ENCODE data around the gene GNG8.

GNG8 gene

DNA sequence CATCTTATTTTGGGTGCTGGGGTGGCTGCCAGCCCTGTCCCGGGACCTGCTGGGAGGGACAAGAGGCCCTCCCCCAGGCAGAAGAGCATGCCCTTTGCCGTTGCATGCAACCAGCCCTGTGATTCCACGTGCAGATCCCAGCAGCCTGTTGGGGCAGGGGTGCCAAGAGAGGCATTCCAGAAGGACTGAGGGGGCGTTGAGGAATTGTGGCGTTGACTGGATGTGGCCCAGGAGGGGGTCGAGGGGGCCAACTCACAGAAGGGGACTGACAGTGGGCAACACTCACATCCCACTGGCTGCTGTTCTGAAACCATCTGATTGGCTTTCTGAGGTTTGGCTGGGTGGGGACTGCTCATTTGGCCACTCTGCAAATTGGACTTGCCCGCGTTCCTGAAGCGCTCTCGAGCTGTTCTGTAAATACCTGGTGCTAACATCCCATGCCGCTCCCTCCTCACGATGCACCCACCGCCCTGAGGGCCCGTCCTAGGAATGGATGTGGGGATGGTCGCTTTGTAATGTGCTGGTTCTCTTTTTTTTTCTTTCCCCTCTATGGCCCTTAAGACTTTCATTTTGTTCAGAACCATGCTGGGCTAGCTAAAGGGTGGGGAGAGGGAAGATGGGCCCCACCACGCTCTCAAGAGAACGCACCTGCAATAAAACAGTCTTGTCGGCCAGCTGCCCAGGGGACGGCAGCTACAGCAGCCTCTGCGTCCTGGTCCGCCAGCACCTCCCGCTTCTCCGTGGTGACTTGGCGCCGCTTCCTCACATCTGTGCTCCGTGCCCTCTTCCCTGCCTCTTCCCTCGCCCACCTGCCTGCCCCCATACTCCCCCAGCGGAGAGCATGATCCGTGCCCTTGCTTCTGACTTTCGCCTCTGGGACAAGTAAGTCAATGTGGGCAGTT is 26.2 kb downstream of the GNG8 start:
- H3K27me3 ChIP-seq (replicated peaks; ENCODE audit: insufficient read depth, low read length), result peaks cover 33% of the 10 kb centered on the region
- H4K20me1 ChIP-seq (ENCODE audit: insufficient read depth, low read length), result peaks cover 44% of the 10 kb centered on the region
- no peak overlapping the region for H2AFZ ChIP-seq (ENCODE audit: low read length)
- TF ChIP-seq EZH2phosphoT487 (IDR thresholded peaks at IDR 0.05; ENCODE audit: low read length), result no peak
- TF ChIP-seq, protein P1, sequence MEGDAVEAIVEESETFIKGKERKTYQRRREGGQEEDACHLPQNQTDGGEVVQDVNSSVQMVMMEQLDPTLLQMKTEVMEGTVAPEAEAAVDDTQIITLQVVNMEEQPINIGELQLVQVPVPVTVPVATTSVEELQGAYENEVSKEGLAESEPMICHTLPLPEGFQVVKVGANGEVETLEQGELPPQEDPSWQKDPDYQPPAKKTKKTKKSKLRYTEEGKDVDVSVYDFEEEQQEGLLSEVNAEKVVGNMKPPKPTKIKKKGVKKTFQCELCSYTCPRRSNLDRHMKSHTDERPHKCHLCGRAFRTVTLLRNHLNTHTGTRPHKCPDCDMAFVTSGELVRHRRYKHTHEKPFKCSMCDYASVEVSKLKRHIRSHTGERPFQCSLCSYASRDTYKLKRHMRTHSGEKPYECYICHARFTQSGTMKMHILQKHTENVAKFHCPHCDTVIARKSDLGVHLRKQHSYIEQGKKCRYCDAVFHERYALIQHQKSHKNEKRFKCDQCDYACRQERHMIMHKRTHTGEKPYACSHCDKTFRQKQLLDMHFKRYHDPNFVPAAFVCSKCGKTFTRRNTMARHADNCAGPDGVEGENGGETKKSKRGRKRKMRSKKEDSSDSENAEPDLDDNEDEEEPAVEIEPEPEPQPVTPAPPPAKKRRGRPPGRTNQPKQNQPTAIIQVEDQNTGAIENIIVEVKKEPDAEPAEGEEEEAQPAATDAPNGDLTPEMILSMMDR (IDR thresholded peaks at IDR 0.05; ENCODE audit: low read length), result no peak
- no peak for TF ChIP-seq EZH2 (optimal IDR thresholded peaks at IDR 0.05; ENCODE audit: low read depth, low read length)
- H3K4me3 ChIP-seq (ENCODE audit: low read length), result no peak overlapping the region
- no peak for DNase-seq
- H3K9me2 ChIP-seq (replicated peaks; ENCODE audit: insufficient read depth, low read length), result no peaks in the 10 kb centered on the region
- H3K36me3 ChIP-seq (replicated peaks; ENCODE audit: insufficient read depth, low read length), result peaks cover 11% of the 10 kb centered on the region; the same call in 1 of the 2 replicates
- no peak overlapping the region for H3K4me2 ChIP-seq (ENCODE audit: low read depth, low read length)
- H3K9me3 ChIP-seq (replicated peaks; ENCODE audit: insufficient read depth, low read length), result no peaks in the 10 kb centered on the region
- H3K27ac ChIP-seq (ENCODE audit: low read length), result no peak overlapping the region
- H3K79me2 ChIP-seq (ENCODE audit: low read length), result peaks cover 15% of the 10 kb centered on the region
- no peak overlapping the region for H3K9ac ChIP-seq (ENCODE audit: low read length)
- H3K4me1 ChIP-seq (ENCODE audit: low read length), result peaks cover 18% of the 10 kb centered on the region
- peaks cover 23% of the 10 kb centered on the region for H3F3A ChIP-seq (ENCODE audit: insufficient read depth, low read length)

DNA sequence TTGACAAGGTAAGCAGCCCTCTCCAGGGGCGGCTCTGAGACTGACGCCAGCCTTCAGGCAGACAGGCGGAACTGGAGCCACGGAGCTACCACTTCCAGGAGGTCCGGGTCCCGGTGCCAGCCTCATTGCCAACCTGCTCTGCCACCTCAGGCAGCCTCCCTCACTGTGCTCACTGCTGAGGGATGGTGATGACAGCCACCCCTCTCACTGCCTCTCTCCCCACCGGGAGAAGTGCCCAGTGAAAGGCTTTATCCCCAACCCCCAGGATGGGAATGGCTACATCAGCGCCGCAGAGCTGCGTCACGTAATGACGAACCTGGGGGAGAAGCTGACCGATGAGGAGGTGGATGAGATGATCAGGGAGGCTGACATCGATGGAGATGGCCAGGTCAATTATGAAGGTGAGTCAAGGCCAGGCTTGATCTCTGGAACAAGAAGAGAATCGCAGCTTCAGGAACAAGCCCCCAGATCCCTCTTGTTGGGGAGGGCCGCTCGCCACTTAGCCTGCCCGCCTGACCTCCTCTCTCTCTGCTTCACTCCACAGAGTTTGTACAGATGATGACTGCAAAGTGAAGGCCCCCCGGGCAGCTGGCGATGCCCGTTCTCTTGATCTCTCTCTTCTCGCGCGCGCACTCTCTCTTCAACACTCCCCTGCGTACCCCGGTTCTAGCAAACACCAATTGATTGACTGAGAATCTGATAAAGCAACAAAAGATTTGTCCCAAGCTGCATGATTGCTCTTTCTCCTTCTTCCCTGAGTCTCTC is 27.2 kb downstream of the GNG8 start:
- Histone ChIP-seq H3K4me3 (ENCODE audit: low read length) (no peak overlapping the region), H3K4me1 (ENCODE audit: low read length) (peaks cover 18% of the 10 kb centered on the region), H2AFZ (ENCODE audit: low read length) (no peak overlapping the region), H3K9ac (ENCODE audit: low read length) (no peak overlapping the region), H3K9me2 (replicated peaks; ENCODE audit: insufficient read depth, low read length) (no peaks in the 10 kb centered on the region), H3K4me2 (ENCODE audit: low read depth, low read length) (no peak overlapping the region), H4K20me1 (ENCODE audit: insufficient read depth, low read length) (peaks cover 47% of the 10 kb centered on the region), H3K79me2 (ENCODE audit: low read length) (peaks cover 25% of the 10 kb centered on the region), H3K27ac (ENCODE audit: low read length) (no peak overlapping the region), H3K27me3 (replicated peaks; ENCODE audit: insufficient read depth, low read length) (peaks cover 24% of the 10 kb centered on the region), H3K9me3 (replicated peaks; ENCODE audit: insufficient read depth, low read length) (no peaks in the 10 kb centered on the region), H3F3A (ENCODE audit: insufficient read depth, low read length) (peaks cover 23% of the 10 kb centered on the region), H3K36me3 (replicated peaks; ENCODE audit: insufficient read depth, low read length) (peaks cover 11% of the 10 kb centered on the region; the same call in 1 of the 2 replicates)
- TF ChIP-seq, protein P1 (IDR thresholded peaks at IDR 0.05; ENCODE audit: low read length), result no peak
- TF ChIP-seq EZH2phosphoT487 (IDR thresholded peaks at IDR 0.05; ENCODE audit: low read length), result no peak
- no peak for TF ChIP-seq EZH2 (optimal IDR thresholded peaks at IDR 0.05; ENCODE audit: low read depth, low read length)
- DNase-seq, result no peak

DNA sequence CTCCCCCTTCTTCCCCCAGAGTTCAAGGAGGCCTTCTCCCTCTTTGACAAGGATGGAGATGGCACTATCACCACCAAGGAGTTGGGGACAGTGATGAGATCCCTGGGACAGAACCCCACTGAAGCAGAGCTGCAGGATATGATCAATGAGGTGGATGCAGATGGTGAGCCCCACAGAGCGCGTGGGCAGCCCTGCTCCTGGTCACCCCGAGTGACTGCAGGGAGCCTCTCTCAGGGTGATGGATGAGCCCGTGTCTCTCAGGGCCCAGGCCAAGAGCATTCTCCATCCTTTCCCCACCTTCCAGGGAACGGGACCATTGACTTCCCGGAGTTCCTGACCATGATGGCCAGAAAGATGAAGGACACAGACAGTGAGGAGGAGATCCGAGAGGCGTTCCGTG is 27.8 kb downstream of the GNG8 start:
- Histone ChIP-seq H3K4me3 (ENCODE audit: low read length) (no peak overlapping the region), H4K20me1 (ENCODE audit: insufficient read depth, low read length) (peaks cover 52% of the 10 kb centered on the region), H3K9me2 (replicated peaks; ENCODE audit: insufficient read depth, low read length) (no peaks in the 10 kb centered on the region), H3K4me2 (ENCODE audit: low read depth, low read length) (no peak overlapping the region), H3K4me1 (ENCODE audit: low read length) (peaks cover 23% of the 10 kb centered on the region), H3K9ac (ENCODE audit: low read length) (no peak overlapping the region), H3K9me3 (replicated peaks; ENCODE audit: insufficient read depth, low read length) (no peaks in the 10 kb centered on the region), H3K27me3 (replicated peaks; ENCODE audit: insufficient read depth, low read length) (peaks cover 19% of the 10 kb centered on the region), H2AFZ (ENCODE audit: low read length) (no peak overlapping the region), H3K36me3 (replicated peaks; ENCODE audit: insufficient read depth, low read length) (peaks cover 11% of the 10 kb centered on the region; the same call in 1 of the 2 replicates), H3F3A (ENCODE audit: insufficient read depth, low read length) (peaks cover 23% of the 10 kb centered on the region), H3K27ac (ENCODE audit: low read length) (no peak overlapping the region), H3K79me2 (ENCODE audit: low read length) (peaks cover 31% of the 10 kb centered on the region)
- TF ChIP-seq, protein P1 (IDR thresholded peaks at IDR 0.05; ENCODE audit: low read length), result no peak
- TF ChIP-seq EZH2phosphoT487 (IDR thresholded peaks at IDR 0.05; ENCODE audit: low read length) (no peak), EZH2 (optimal IDR thresholded peaks at IDR 0.05; ENCODE audit: low read depth, low read length) (no peak)
- no peak for DNase-seq

All from MM.1S (cell line).